Endodermal cell (in vitro differentiated cells): ENCODE measurements around the gene NSFL1C. TPM values are rescaled to one million over a fixed set of nuclear protein-coding genes. Genes with fewer than 3 reads are reported as not detected.
A peak's percentile ranks its signal among the peaks of the same experiment; 100 is the strongest.

Source experiments
- DNase-seq: peaks from one replicate; pipeline ENCODE4 v3.0.0-alpha.2; 2017
- H3K27ac ChIP-seq: 2 replicates; pipeline ENCODE4 v1.5.1; 2013; ENCODE audit warnings: mild to moderate bottlenecking, low read depth, low read length, moderate library complexity
- H3K27me3 ChIP-seq: 2 replicates; pipeline ENCODE4 v1.6.1; 2013; ENCODE audit warnings: mild to moderate bottlenecking, low read length, moderate library complexity; ENCODE audit not compliant: insufficient read depth, control insufficient read depth, poor library complexity, severe bottlenecking
- H3K36me3 ChIP-seq: 2 replicates; pipeline ENCODE4 v1.7.0; 2013; ENCODE audit warnings: mild to moderate bottlenecking, low read length, moderate library complexity; ENCODE audit not compliant: control insufficient read depth, insufficient read depth
- H3K4me1 ChIP-seq: one replicate; pipeline ENCODE4 v1.7.0; 2013; ENCODE audit warnings: low read length; ENCODE audit not compliant: control insufficient read depth, insufficient read depth
- H3K4me3 ChIP-seq: 2 replicates; pipeline ENCODE4 v1.5.1; 2013; ENCODE audit warnings: mild to moderate bottlenecking, low read length, moderate library complexity
- H3K9ac ChIP-seq: 2 replicates; pipeline ENCODE4 v1.6.1; 2013; ENCODE audit warnings: mild to moderate bottlenecking, low read length, moderate library complexity; ENCODE audit not compliant: poor library complexity, severe bottlenecking; ENCODE audit errors: extremely low read depth
- H3K9me3 ChIP-seq: 2 replicates; pipeline ENCODE4 v1.6.1; 2013; ENCODE audit warnings: mild to moderate bottlenecking, low read length, moderate library complexity; ENCODE audit not compliant: control insufficient read depth
- H3K27ac Mint-ChIP-seq: 2 replicates; pipeline ENCODE4 v1.8.0; 2020; ENCODE audit warnings: mixed read lengths
- H3K27me3 Mint-ChIP-seq: 2 replicates; pipeline ENCODE4 v1.8.0; 2021; ENCODE audit warnings: mild to moderate bottlenecking, mixed read lengths; ENCODE audit not compliant: insufficient read depth
- H3K36me3 Mint-ChIP-seq: 2 replicates; pipeline ENCODE4 v1.8.0; 2020; ENCODE audit warnings: low read depth, mixed read lengths
- H3K4me1 Mint-ChIP-seq: 2 replicates; pipeline ENCODE4 v1.8.0; 2020; ENCODE audit warnings: mixed read lengths
- H3K4me3 Mint-ChIP-seq: 2 replicates; pipeline ENCODE4 v1.8.0; 2020; ENCODE audit warnings: mild to moderate bottlenecking, moderate library complexity, mixed read lengths
- H3K9me3 Mint-ChIP-seq: 2 replicates; pipeline ENCODE4 v1.8.0; 2020; ENCODE audit warnings: mild to moderate bottlenecking, mixed read lengths
- CTCF ChIP-seq: fragments of 200-600 bp; sonication (generic); conservative IDR thresholded peaks from 2 replicates; pipeline ENCODE4 v1.5.0; 2021; ENCODE audit warnings: antibody characterized with exemption, mild to moderate bottlenecking
- WGBS, 2 experiments: methylation state at CpG; one replicate each; pipeline versions ENCODE4 v1.1.5 to v1.1.7; 2013; ENCODE audit warnings: missing lambda C conversion rate in 2 of 2, mixed read lengths in 1 of 2; ENCODE audit not compliant: insufficient coverage in 1 of 2, insufficient read length in 1 of 2; 5-methylcytosine and 5-hydroxymethylcytosine counted together
- total RNA-seq, 2 donors: library from RNA; stranded (reverse); fragmentation: NEBNext Ultra II Directional in 1 of 2; extraction: Animal tissue kit (Norgen Biotek cat#: 25700) in 1 of 2; gene quantifications; 2 replicates in 1 of 2; 3 replicates in 1 of 2; pipeline ENCODE4 v1.2.1, GENCODE V29; 2021

Gene NSFL1C
- total RNA-seq, 2 donors from 2014 or later, result 90.9 to 117 TPM

DNA sequence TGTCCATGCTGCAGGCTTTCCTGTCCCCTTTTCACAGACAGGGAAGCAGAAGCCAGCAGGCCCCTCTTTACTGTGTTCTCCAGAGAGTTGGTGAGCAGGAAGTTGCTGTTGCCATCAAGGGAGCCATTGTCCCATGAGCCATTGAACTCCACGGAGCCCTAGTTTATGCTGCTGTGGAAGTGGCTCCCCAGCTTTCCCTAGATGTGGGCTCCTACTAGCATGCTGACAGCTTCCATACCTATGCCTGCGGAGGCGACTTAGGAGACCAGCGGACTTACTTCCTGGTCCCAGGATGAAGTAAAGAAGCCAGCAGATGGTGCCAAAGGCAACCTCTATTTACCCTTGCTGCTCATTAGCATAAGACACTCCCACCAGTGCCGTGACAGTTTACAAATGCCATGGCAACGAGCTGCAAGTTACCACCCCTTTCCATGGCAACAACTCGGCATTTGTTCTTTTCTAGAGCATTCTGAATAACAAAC, 43.0 kb downstream of the NSFL1C start:
- DNase-seq, result peak; percentile 92
- Histone ChIP-seq H3K4me1 (peaks cover 6% of the 10 kb centered on the region), H3K9me3 (peaks cover 15% of the 10 kb centered on the region), H3K27me3 (no peaks in the 10 kb centered on the region), H3K9ac (no peak overlapping the region), H3K4me3 (no peak overlapping the region), H3K36me3 (no peaks in the 10 kb centered on the region), H3K27ac (no peak overlapping the region)
- Mint-ChIP-seq H3K27ac (no peak overlapping the region), H3K36me3 (no peaks in the 10 kb centered on the region), H3K4me1 (peaks cover 19% of the 10 kb centered on the region), H3K9me3 (peaks cover 25% of the 10 kb centered on the region), H3K4me3 (no peak overlapping the region), H3K27me3 (peaks cover 7% of the 10 kb centered on the region)
- TF ChIP-seq CTCF, result peak; percentile 64
- 35 to 42% methylated on average over 3 to 7 of the region's 7 CpGs for WGBS, 2 experiments

DNA sequence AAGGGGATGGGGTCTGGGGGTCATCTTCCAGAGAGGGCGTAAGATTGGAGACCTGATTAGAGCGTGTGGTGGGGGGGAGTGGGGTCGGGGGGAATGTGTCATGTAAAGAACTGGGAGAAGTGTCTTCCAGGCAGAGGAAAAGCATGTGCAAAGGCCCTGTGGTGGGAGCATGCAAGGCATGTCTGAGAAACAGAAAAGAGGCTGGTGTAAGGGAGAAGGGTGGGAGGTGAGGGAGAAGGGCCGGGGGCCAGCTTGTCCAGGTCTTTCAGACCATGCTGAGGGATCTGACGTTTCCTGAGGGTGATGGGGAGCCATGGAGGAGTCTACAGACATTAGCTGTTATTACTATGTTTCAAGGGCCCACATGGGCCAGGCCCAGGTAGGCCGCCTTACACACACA, 43.4 kb downstream of the NSFL1C start:
- Histone ChIP-seq H3K4me1 (peaks cover 6% of the 10 kb centered on the region), H3K9me3 (peaks cover 15% of the 10 kb centered on the region), H3K4me3 (no peak overlapping the region), H3K36me3 (no peaks in the 10 kb centered on the region), H3K9ac (no peak overlapping the region), H3K27ac (no peak overlapping the region), H3K27me3 (no peaks in the 10 kb centered on the region)
- no peak for DNase-seq
- peaks cover 10% of the 10 kb centered on the region for H3K27me3 Mint-ChIP-seq
- 89 to 93% methylated on average over 2 to 6 of the region's 6 CpGs for WGBS, 2 experiments
- H3K4me1 Mint-ChIP-seq, result peaks cover 19% of the 10 kb centered on the region
- no peak overlapping the region for H3K27ac Mint-ChIP-seq
- H3K36me3 Mint-ChIP-seq, result no peaks in the 10 kb centered on the region
- no peak overlapping the region for H3K4me3 Mint-ChIP-seq
- TF ChIP-seq CTCF, result no peak
- H3K9me3 Mint-ChIP-seq, result peaks cover 29% of the 10 kb centered on the region

DNA sequence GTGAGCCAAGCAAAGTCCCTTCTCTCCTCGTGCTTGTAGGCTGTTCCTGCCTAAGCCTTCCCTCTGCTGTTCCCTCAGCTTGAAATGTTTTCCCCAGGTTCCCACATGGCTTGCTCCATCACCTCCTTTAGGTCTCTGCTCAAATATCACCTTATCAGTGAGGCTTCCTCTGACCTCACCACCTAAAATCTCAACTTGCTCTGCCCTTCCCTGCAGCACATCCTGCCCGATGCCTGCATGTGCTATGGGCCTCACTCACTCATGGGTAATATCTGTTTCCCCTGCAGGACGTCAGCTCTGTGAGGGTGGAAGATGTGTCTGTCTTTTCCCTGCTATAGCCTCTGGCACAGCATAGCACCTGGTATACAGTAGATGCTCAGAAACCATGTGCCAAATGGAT, 43.9 kb downstream of the NSFL1C start:
- Histone ChIP-seq H3K4me3 (no peak overlapping the region), H3K36me3 (no peaks in the 10 kb centered on the region), H3K4me1 (peaks cover 6% of the 10 kb centered on the region), H3K9me3 (peaks cover 15% of the 10 kb centered on the region), H3K27ac (no peak overlapping the region), H3K27me3 (no peaks in the 10 kb centered on the region), H3K9ac (no peak overlapping the region)
- no peak for TF ChIP-seq CTCF
- H3K27me3 Mint-ChIP-seq, result peaks cover 14% of the 10 kb centered on the region
- WGBS, 2 experiments, result 58 to 72% methylated on average over 3 of the region's 3 CpGs
- H3K4me1 Mint-ChIP-seq, result peaks cover 15% of the 10 kb centered on the region
- no peak for DNase-seq
- no peak overlapping the region for H3K4me3 Mint-ChIP-seq
- H3K36me3 Mint-ChIP-seq, result no peaks in the 10 kb centered on the region
- peaks cover 33% of the 10 kb centered on the region for H3K9me3 Mint-ChIP-seq
- no peak overlapping the region for H3K27ac Mint-ChIP-seq
